ENCODE measurements around the gene GNAL.

DNA sequence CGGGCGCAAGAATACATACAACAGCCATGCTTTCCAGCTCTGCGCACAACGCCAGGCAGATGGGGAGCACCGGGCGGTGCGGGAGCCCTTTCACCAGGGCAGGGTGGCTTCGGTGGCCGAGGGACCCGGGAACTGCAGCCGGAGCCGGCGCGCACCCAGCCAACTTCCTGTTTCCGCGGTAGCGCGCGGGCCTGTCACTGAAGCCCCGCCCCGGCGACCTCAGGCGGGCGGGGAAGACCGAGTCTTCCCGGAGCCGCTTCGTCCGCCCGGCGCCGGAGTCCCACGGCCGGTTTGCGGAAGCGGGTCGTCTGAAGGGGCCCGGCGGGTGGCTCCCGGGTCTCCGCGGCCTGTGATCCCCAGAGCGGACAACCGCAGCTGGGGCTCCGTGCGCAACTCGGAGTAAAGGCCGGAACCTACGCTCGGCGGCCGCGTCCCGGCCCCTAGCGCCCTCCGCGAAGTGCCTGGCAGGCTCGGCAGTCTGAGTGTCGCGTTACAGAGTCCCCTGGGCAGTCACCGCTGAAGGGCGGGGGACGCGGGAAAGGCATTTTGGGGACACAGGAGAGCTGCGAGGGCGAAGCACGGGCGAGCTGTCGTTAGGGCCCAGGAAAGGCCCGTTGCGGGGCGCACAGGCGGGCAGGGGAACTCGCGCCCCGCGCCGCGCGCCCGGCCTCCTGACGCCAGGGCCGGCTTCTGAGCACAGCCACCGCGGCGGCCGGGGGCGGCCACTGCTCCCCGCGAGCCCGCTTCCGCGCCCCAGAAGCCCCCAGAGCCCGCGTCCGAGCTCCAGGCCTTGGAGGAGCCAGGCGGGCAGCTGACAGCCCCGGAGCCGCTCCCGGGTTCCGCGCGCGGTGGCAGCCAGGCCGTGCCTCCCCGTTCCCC, 219.4 kb downstream of the GNAL start, which contains the start of gene MPPE1:
- TF ChIP-seq, protein P1, sequence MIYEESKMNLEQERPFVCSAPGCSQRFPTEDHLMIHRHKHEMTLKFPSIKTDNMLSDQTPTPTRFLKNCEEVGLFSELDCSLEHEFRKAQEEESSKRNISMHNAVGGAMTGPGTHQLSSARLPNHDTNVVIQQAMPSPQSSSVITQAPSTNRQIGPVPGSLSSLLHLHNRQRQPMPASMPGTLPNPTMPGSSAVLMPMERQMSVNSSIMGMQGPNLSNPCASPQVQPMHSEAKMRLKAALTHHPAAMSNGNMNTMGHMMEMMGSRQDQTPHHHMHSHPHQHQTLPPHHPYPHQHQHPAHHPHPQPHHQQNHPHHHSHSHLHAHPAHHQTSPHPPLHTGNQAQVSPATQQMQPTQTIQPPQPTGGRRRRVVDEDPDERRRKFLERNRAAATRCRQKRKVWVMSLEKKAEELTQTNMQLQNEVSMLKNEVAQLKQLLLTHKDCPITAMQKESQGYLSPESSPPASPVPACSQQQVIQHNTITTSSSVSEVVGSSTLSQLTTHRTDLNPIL (CRISPR knock-in tag; IDR thresholded peaks at IDR 0.05; ENCODE audit: low read depth), result no peak
- TF ChIP-seq ZFP3 (CRISPR knock-in tag; IDR thresholded peaks at IDR 0.05) (no peak), BACH2 (CRISPR knock-in tag; IDR thresholded peaks at IDR 0.05; ENCODE audit: borderline replicate concordance) (no peak)
